Smooth muscle cell of the brain vasculature (primary cell): ENCODE data around the gene LHFPL4.

Experiments used
- DNase-seq: peaks from one replicate; pipeline ENCODE4 v3.0.0-alpha.2; 2012; ENCODE audit warnings: low read depth, low spot score

The LHFPL4 gene

GRCh38 chr3:9474482-9474881, 79.1 kb downstream of the LHFPL4 start:
- DNase-seq = no peak

- DNase-seq = no peak
Observed at GRCh38 chr3:9473496-9474065, 80.0 kb downstream of the LHFPL4 start.

- no peak for DNase-seq
Observed at GRCh38 chr3:9469986-9470385, 83.6 kb downstream of the LHFPL4 start.

GRCh38 chr3:9468460-9468859, 85.2 kb downstream of the LHFPL4 start:
- no peak for DNase-seq

- DNase-seq = no peak
Observed at GRCh38 chr3:9467451-9467850, 86.2 kb downstream of the LHFPL4 start.

- DNase-seq = no peak
Observed at GRCh38 chr3:9455596-9456131, 98.0 kb downstream of the LHFPL4 start.

GRCh38 chr3:9452417-9452816, 101.2 kb downstream of the LHFPL4 start:
- no peak for DNase-seq

GRCh38 chr3:9450991-9451390, 102.6 kb downstream of the LHFPL4 start:
- DNase-seq = no peak

GRCh38 chr3:9450126-9450525, 103.5 kb downstream of the LHFPL4 start:
- DNase-seq = no peak

GRCh38 chr3:9448643-9449042, 105.0 kb downstream of the LHFPL4 start:
- DNase-seq = no peak
